H9 (cell line): ENCODE results near the gene NF1. TPM values are rescaled to one million over a fixed set of nuclear protein-coding genes. Genes with fewer than 3 reads are reported as not detected.

Experiments used
- DNase-seq: peaks from one replicate; pipeline ENCODE4 v3.0.0-alpha.2; 2017
- H2AFZ ChIP-seq: one replicate; pipeline ENCODE4 v1.6.1; 2013; ENCODE audit warnings: mild to moderate bottlenecking, low read length, control low read depth, moderate library complexity
- H2AK5ac ChIP-seq: 2 replicates; pipeline ENCODE4 v1.6.1; 2013; ENCODE audit warnings: low read length, control low read depth, mixed read lengths; ENCODE audit not compliant: insufficient read length
- H2BK120ac ChIP-seq: one replicate; pipeline ENCODE4 v1.6.1; 2013; ENCODE audit warnings: low read depth, mild to moderate bottlenecking, low read length, control low read depth, inconsistent platforms; ENCODE audit not compliant: poor library complexity, severe bottlenecking
- H2BK12ac ChIP-seq: 2 replicates; pipeline ENCODE4 v1.6.1; 2013; ENCODE audit warnings: low read length, control low read depth, mixed read lengths, low read depth; ENCODE audit not compliant: insufficient read length
- H2BK15ac ChIP-seq: 2 replicates; pipeline ENCODE4 v1.6.1; 2013; ENCODE audit warnings: low read depth, low read length, control low read depth
- H2BK20ac ChIP-seq: one replicate; pipeline ENCODE4 v1.6.1; 2013; ENCODE audit warnings: low read depth, mild to moderate bottlenecking, low read length, control low read depth, inconsistent platforms; ENCODE audit not compliant: poor library complexity, severe bottlenecking
- H2BK5ac ChIP-seq: 2 replicates; pipeline ENCODE4 v1.6.1; 2013; ENCODE audit warnings: low read length, control low read depth, mixed read lengths; ENCODE audit not compliant: insufficient read length
- H3K14ac ChIP-seq: 2 replicates; pipeline ENCODE4 v1.6.1; 2013; ENCODE audit warnings: low read length, control low read depth; ENCODE audit not compliant: insufficient read depth
- H3K18ac ChIP-seq: 2 replicates; pipeline ENCODE4 v1.6.1; 2013; ENCODE audit warnings: low read depth, mild to moderate bottlenecking, mixed read lengths, low read length, control low read depth; ENCODE audit not compliant: insufficient read length
- H3K23ac ChIP-seq: 2 replicates; pipeline ENCODE4 v1.6.1; 2013; ENCODE audit warnings: low read length, control low read depth, mixed read lengths, low read depth; ENCODE audit not compliant: insufficient read length
- H3K23me2 ChIP-seq: 2 replicates; pipeline ENCODE4 v1.6.1; 2013; ENCODE audit warnings: low read depth, mild to moderate bottlenecking, mixed read lengths, low read length, control low read depth; ENCODE audit not compliant: insufficient read length, poor library complexity, severe bottlenecking
- H3K27ac ChIP-seq: 2 replicates; pipeline ENCODE4 v1.5.1; 2013; ENCODE audit warnings: low read length, control low read depth, mixed read lengths, low read depth; ENCODE audit not compliant: insufficient read length
- H3K27me3 ChIP-seq: 2 replicates; pipeline ENCODE4 v1.6.1; 2013; ENCODE audit warnings: low read length, control low read depth, inconsistent platforms; ENCODE audit not compliant: insufficient read depth
- H3K4ac ChIP-seq: 2 replicates; pipeline ENCODE4 v1.6.1; 2013; ENCODE audit warnings: low read depth, mild to moderate bottlenecking, control low read depth, inconsistent platforms, low read length, moderate library complexity
- H3K4me1 ChIP-seq: 2 replicates; pipeline ENCODE4 v1.6.1; 2013; ENCODE audit warnings: low read length, control low read depth, inconsistent platforms; ENCODE audit not compliant: insufficient read depth
- H3K4me2 ChIP-seq: 2 replicates; pipeline ENCODE4 v1.6.1; 2013; ENCODE audit warnings: low read length, control low read depth, mixed read lengths; ENCODE audit not compliant: insufficient read length, insufficient read depth
- H3K56ac ChIP-seq: 2 replicates; pipeline ENCODE4 v1.6.1; 2013; ENCODE audit warnings: low read depth, mild to moderate bottlenecking, mixed read lengths, low read length, control low read depth; ENCODE audit not compliant: insufficient read length
- H3K79me1 ChIP-seq: 2 replicates; pipeline ENCODE4 v1.6.1; 2013; ENCODE audit warnings: low read depth, mild to moderate bottlenecking, moderate library complexity, low read length, control low read depth, inconsistent platforms; ENCODE audit not compliant: insufficient read depth, poor library complexity, severe bottlenecking
- H3K79me2 ChIP-seq: 2 replicates; pipeline ENCODE4 v1.6.1; 2013; ENCODE audit warnings: low read length, control low read depth, inconsistent platforms; ENCODE audit not compliant: insufficient read depth
- H3K9ac ChIP-seq: 2 replicates; pipeline ENCODE4 v1.6.1; 2013; ENCODE audit warnings: low read length, control low read depth, mixed read lengths; ENCODE audit not compliant: insufficient read length; ENCODE audit errors: extremely low read depth
- H3K9me3 ChIP-seq: one replicate; pipeline ENCODE4 v1.6.1; 2013; ENCODE audit warnings: low read depth, low read length, inconsistent platforms; ENCODE audit not compliant: control insufficient read depth
- H3T11ph ChIP-seq: one replicate; pipeline ENCODE4 v1.6.1; 2013; ENCODE audit warnings: mild to moderate bottlenecking, low read length, control low read depth, inconsistent platforms
- H4K20me1 ChIP-seq: one replicate; pipeline ENCODE4 v1.6.1; 2013; ENCODE audit not compliant: control insufficient read depth, insufficient read length, insufficient read depth
- H4K5ac ChIP-seq: 2 replicates; pipeline ENCODE4 v1.6.1; 2013; ENCODE audit warnings: low read depth, mild to moderate bottlenecking, mixed read lengths, low read length, control low read depth; ENCODE audit not compliant: insufficient read length
- H4K8ac ChIP-seq: replicated peaks from 2 replicates; pipeline ENCODE4 v1.6.1; 2013; ENCODE audit warnings: low read length, control low read depth, mixed read lengths, low read depth; ENCODE audit not compliant: insufficient read length
- H4K91ac ChIP-seq: 2 replicates; pipeline ENCODE4 v1.6.1; 2013; ENCODE audit warnings: low read depth, mild to moderate bottlenecking, moderate library complexity, mixed read lengths, low read length, control low read depth; ENCODE audit not compliant: insufficient read length
- H3K27ac Mint-ChIP-seq, 3 experiments: 2 replicates in 2 of 3; 3 replicates in 1 of 3; pipeline ENCODE4 v1.8.0; 2020 to 2021; ENCODE audit warnings: mixed read lengths in 3 of 3, mild to moderate bottlenecking in 1 of 3, moderate library complexity in 1 of 3
- H3K27me3 Mint-ChIP-seq: 2 replicates; pipeline ENCODE4 v1.8.0; 2021; ENCODE audit warnings: low read depth, mild to moderate bottlenecking, moderate library complexity, mixed read lengths
- H3K36me3 Mint-ChIP-seq, 3 experiments: 2 replicates in 2 of 3; 3 replicates in 1 of 3; pipeline ENCODE4 v1.8.0; 2020 to 2021; ENCODE audit warnings: low read depth in 3 of 3, mixed read lengths in 3 of 3; ENCODE audit not compliant: insufficient read depth in 1 of 3
- H3K4me1 Mint-ChIP-seq, 2 experiments: 2 replicates each; pipeline ENCODE4 v1.8.0; 2020; ENCODE audit warnings: mixed read lengths in 2 of 2
- H3K4me3 Mint-ChIP-seq, 2 experiments: 2 replicates in 1 of 2; 3 replicates in 1 of 2; pipeline ENCODE4 v1.8.0; 2020 to 2021; ENCODE audit warnings: mild to moderate bottlenecking in 2 of 2, mixed read lengths in 2 of 2, moderate library complexity in 1 of 2
- H3K9me3 Mint-ChIP-seq, 2 experiments: 2 replicates in 1 of 2; 3 replicates in 1 of 2; pipeline ENCODE4 v1.8.0; 2020; ENCODE audit warnings: mild to moderate bottlenecking in 2 of 2, mixed read lengths in 2 of 2, moderate library complexity in 1 of 2
- CTCF ChIP-seq: fragments of 200-600 bp; sonication (generic); conservative IDR thresholded peaks from 3 replicates; pipeline ENCODE4 v1.8.0; 2021; ENCODE audit warnings: antibody characterized with exemption, mild to moderate bottlenecking
- total RNA-seq: library from RNA; stranded (reverse); gene quantifications from 2 replicates; pipeline ENCODE4 v1.2.1, GENCODE V29; 2021

The NF1 gene
- total RNA-seq, 1 experiment from 2014 or later, result 38.1 TPM

- Histone ChIP-seq H3K18ac (no peak overlapping the region), H3T11ph (no peak overlapping the region), H3K23me2 (no peaks in the 10 kb centered on the region), H4K8ac (no peak overlapping the region), H3K4ac (no peak overlapping the region), H3K14ac (no peak overlapping the region), H3K9me3 (no peaks in the 10 kb centered on the region), H3K27ac (no peak overlapping the region), H2AK5ac (no peak overlapping the region), H2BK120ac (no peak overlapping the region), H4K5ac (no peak overlapping the region), H3K79me1 (no peaks in the 10 kb centered on the region), H3K23ac (no peak overlapping the region), H3K79me2 (no peaks in the 10 kb centered on the region), H3K4me1 (no peaks in the 10 kb centered on the region), H4K91ac (no peak overlapping the region), H2BK5ac (no peak overlapping the region), H2BK20ac (no peak overlapping the region), H3K27me3 (no peaks in the 10 kb centered on the region), H3K9ac (no peak overlapping the region), H2BK15ac (no peak overlapping the region), H4K20me1 (no peaks in the 10 kb centered on the region), H2BK12ac (no peak overlapping the region), H2AFZ (no peak overlapping the region), H3K4me2 (no peak overlapping the region), H3K56ac (no peak overlapping the region)
- TF ChIP-seq CTCF, result no peak
- Mint-ChIP-seq H3K4me3 (no peak overlapping the region), H3K27ac (no peak overlapping the region), H3K36me3 (no peaks in the 10 kb centered on the region; a peak in 1 of 7 replicates), H3K27me3 (peaks cover 1% of the 10 kb centered on the region; the same call in 1 of the 2 replicates), H3K4me1 (no peaks in the 10 kb centered on the region), H3K9me3 (peaks cover 9 to 14% of the 10 kb centered on the region in 2 experiments; a peak in 3 of 5 replicates)
- no peak for DNase-seq
Observed at GRCh38 chr17:31048780-31049179, 46.0 kb upstream of the NF1 start.
